OCI-LY1 (cell line): ENCODE results near the gene TNPO3.

ENCODE experiments used
- H2AFZ ChIP-seq: fragments of 200-600 bp; sonication (generic), shearing (Covaris generic); 2 replicates; pipeline ENCODE4 v1.6.0; 2014; ENCODE audit warnings: antibody characterized with exemption, mild to moderate bottlenecking, low read length
- H3F3A ChIP-seq: fragments of 200-600 bp; sonication (generic), shearing (Covaris generic); 2 replicates; pipeline ENCODE4 v1.6.0; 2014; ENCODE audit warnings: mild to moderate bottlenecking, antibody characterized with exemption, low read length, moderate library complexity; ENCODE audit not compliant: insufficient read depth
- H3K27ac ChIP-seq: fragments of 200-600 bp; sonication (generic); 2 replicates; pipeline ENCODE4 v1.5.1; 2014; ENCODE audit warnings: low read length, mixed run types, mild to moderate bottlenecking, low read depth; ENCODE audit not compliant: poor library complexity, severe bottlenecking
- H3K27me3 ChIP-seq: fragments of 200-600 bp; sonication (generic); 2 replicates; pipeline ENCODE4 v1.6.0; 2014; ENCODE audit warnings: antibody characterized with exemption, mild to moderate bottlenecking, low read length, moderate library complexity; ENCODE audit not compliant: insufficient read depth
- H3K36me3 ChIP-seq: fragments of 200-600 bp; sonication (generic); 2 replicates; pipeline ENCODE4 v1.6.1; 2014; ENCODE audit warnings: mild to moderate bottlenecking, antibody characterized with exemption, low read length, moderate library complexity, mixed read lengths; ENCODE audit not compliant: insufficient read depth
- H3K4me1 ChIP-seq: fragments of 200-600 bp; sonication (generic); 2 replicates; pipeline ENCODE4 v1.5.1; 2014; ENCODE audit warnings: mild to moderate bottlenecking, low read length, moderate library complexity; ENCODE audit not compliant: insufficient read depth, severe bottlenecking
- H3K4me2 ChIP-seq: fragments of 200-600 bp; sonication (generic), shearing (Covaris generic); 2 replicates; pipeline ENCODE4 v1.6.1; 2014; ENCODE audit warnings: low read length
- H3K4me3 ChIP-seq: fragments of 200-600 bp; sonication (generic); 2 replicates; pipeline ENCODE4 v1.5.1; 2014; ENCODE audit warnings: low read length, low read depth, mild to moderate bottlenecking, mixed read lengths; ENCODE audit not compliant: poor library complexity, severe bottlenecking
- H3K79me2 ChIP-seq: fragments of 200-600 bp; shearing (Covaris generic); 2 replicates; pipeline ENCODE4 v1.6.1; 2016; ENCODE audit warnings: mixed run types, low read length, mixed read lengths; ENCODE audit not compliant: insufficient read depth
- H3K9ac ChIP-seq: fragments of 200-600 bp; sonication (generic), shearing (Covaris generic); 2 replicates; pipeline ENCODE4 v1.6.1; 2014; ENCODE audit warnings: mild to moderate bottlenecking, low read length, mixed read lengths
- H3K9me2 ChIP-seq: fragments of 200-600 bp; sonication (generic), shearing (Covaris generic); 2 replicates; pipeline ENCODE4 v1.6.1; 2014; ENCODE audit warnings: low read depth, mild to moderate bottlenecking, low read length, mixed read lengths
- H3K9me3 ChIP-seq: fragments of 200-600 bp; shearing (Covaris generic); 2 replicates; pipeline ENCODE4 v1.6.1; 2014; ENCODE audit warnings: low read length, mixed read lengths
- H4K20me1 ChIP-seq: fragments of 200-600 bp; sonication (generic), shearing (Covaris generic); 2 replicates; pipeline ENCODE4 v1.6.0; 2016; ENCODE audit warnings: mild to moderate bottlenecking, low read length; ENCODE audit not compliant: insufficient read depth
- EZH2 ChIP-seq: fragments of 200-600 bp; sonication (generic), shearing (Covaris generic); IDR thresholded peaks from 2 replicates; pipeline ENCODE4 v1.8.0; 2017; ENCODE audit warnings: borderline replicate concordance, mixed run types, mild to moderate bottlenecking, antibody characterized with exemption, low read length, moderate library complexity, mixed read lengths
- TF ChIP-seq, protein P1 (sequence below): fragments of 200-600 bp; sonication (generic), shearing (Covaris generic); IDR thresholded peaks from 2 replicates; pipeline ENCODE4 v1.5.1; 2017; ENCODE audit warnings: mild to moderate bottlenecking, antibody characterized with exemption, low read length, moderate library complexity, mixed read lengths

Gene TNPO3

GRCh38 chr7:128963327-128963757 lies 91.6 kb downstream of the TNPO3 start:
- Histone ChIP-seq H3K27ac (no peak overlapping the region), H3K4me3 (no peak overlapping the region), H3K27me3 (no peaks in the 10 kb centered on the region), H3K9me3 (no peaks in the 10 kb centered on the region), H4K20me1 (no peaks in the 10 kb centered on the region), H3K4me2 (no peak overlapping the region), H3K4me1 (peaks cover 9% of the 10 kb centered on the region), H3K9me2 (no peaks in the 10 kb centered on the region), H2AFZ (no peak overlapping the region), H3K79me2 (no peaks in the 10 kb centered on the region), H3K36me3 (peaks cover 90% of the 10 kb centered on the region), H3F3A (0 out of 2 replicates have a peak, but pooled peaks cover 3% of the 10 kb centered on the region), H3K9ac (no peak overlapping the region)
- TF ChIP-seq, protein P1, sequence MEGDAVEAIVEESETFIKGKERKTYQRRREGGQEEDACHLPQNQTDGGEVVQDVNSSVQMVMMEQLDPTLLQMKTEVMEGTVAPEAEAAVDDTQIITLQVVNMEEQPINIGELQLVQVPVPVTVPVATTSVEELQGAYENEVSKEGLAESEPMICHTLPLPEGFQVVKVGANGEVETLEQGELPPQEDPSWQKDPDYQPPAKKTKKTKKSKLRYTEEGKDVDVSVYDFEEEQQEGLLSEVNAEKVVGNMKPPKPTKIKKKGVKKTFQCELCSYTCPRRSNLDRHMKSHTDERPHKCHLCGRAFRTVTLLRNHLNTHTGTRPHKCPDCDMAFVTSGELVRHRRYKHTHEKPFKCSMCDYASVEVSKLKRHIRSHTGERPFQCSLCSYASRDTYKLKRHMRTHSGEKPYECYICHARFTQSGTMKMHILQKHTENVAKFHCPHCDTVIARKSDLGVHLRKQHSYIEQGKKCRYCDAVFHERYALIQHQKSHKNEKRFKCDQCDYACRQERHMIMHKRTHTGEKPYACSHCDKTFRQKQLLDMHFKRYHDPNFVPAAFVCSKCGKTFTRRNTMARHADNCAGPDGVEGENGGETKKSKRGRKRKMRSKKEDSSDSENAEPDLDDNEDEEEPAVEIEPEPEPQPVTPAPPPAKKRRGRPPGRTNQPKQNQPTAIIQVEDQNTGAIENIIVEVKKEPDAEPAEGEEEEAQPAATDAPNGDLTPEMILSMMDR, result no peak
- no peak for TF ChIP-seq EZH2

- Histone ChIP-seq H3K9ac (no peak overlapping the region), H4K20me1 (no peaks in the 10 kb centered on the region), H3K36me3 (peaks cover 90% of the 10 kb centered on the region), H3K9me3 (no peaks in the 10 kb centered on the region), H2AFZ (no peak overlapping the region), H3F3A (0 out of 2 replicates have a peak, but pooled peaks cover 3% of the 10 kb centered on the region), H3K27ac (no peak overlapping the region), H3K79me2 (no peaks in the 10 kb centered on the region), H3K27me3 (no peaks in the 10 kb centered on the region), H3K4me3 (no peak overlapping the region), H3K9me2 (no peaks in the 10 kb centered on the region), H3K4me2 (no peak overlapping the region), H3K4me1 (peaks cover 9% of the 10 kb centered on the region)
- no peak for TF ChIP-seq EZH2
- TF ChIP-seq, protein P1, result no peak
Observed at GRCh38 chr7:128962899-128963298, 92.0 kb downstream of the TNPO3 start.

- no peak overlapping the region for H3K4me2 ChIP-seq
- H3K79me2 ChIP-seq, result no peaks in the 10 kb centered on the region
- no peaks in the 10 kb centered on the region for H3K27me3 ChIP-seq
- peaks cover 90% of the 10 kb centered on the region for H3K36me3 ChIP-seq
- H3K9me2 ChIP-seq, result no peaks in the 10 kb centered on the region
- H3K27ac ChIP-seq, result no peak overlapping the region
- H3K4me1 ChIP-seq, result peaks cover 9% of the 10 kb centered on the region
- H3K9ac ChIP-seq, result no peak overlapping the region
- H3K4me3 ChIP-seq, result no peak overlapping the region
- 0 out of 2 replicates have a peak, but pooled peaks cover 3% of the 10 kb centered on the region for H3F3A ChIP-seq
- no peaks in the 10 kb centered on the region for H3K9me3 ChIP-seq
- H2AFZ ChIP-seq, result no peak overlapping the region
- no peaks in the 10 kb centered on the region for H4K20me1 ChIP-seq
- TF ChIP-seq, protein P1, result no peak
- TF ChIP-seq EZH2, result no peak
Observed at GRCh38 chr7:128961030-128961659, 93.8 kb downstream of the TNPO3 start.
